ENCODE results near the gene SMU1. TPM values are rescaled to one million over a fixed set of nuclear protein-coding genes. Genes with fewer than 3 reads are reported as not detected.

Gene SMU1
- total and polyA plus RNA-seq, 2 of the 13 experiments (the other 11 are each of a cell fraction or from before 2014, with no cell fraction given), result 12.9 to 36.6 TPM

DNA sequence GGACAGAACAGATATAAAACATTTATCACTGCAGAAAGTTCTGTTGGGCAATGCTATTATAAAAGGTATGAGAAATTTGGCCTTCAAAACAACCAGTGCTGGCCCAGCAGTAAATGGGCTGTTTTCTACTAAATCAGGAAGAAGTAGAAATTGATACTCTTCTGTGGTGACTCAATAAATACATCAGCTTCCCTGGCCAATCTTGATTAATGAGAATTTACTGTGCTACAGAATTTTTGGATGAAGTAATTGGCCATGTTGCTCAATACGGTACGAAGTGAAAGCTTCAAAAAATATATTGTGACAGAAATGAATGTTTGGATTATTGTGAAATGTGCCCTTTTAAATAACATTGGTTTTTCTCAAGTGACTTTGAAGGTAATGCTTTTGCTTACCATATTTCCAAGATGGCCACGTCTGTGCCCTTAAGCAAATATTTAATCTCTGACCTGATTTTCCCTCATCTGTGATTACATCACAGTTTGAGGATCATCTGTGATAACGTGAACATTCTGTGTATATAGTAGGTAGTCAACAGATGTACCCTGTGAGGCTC lies 47.2 kb downstream of the SMU1 start (continued):
- TF ChIP-seq, protein P1, sequence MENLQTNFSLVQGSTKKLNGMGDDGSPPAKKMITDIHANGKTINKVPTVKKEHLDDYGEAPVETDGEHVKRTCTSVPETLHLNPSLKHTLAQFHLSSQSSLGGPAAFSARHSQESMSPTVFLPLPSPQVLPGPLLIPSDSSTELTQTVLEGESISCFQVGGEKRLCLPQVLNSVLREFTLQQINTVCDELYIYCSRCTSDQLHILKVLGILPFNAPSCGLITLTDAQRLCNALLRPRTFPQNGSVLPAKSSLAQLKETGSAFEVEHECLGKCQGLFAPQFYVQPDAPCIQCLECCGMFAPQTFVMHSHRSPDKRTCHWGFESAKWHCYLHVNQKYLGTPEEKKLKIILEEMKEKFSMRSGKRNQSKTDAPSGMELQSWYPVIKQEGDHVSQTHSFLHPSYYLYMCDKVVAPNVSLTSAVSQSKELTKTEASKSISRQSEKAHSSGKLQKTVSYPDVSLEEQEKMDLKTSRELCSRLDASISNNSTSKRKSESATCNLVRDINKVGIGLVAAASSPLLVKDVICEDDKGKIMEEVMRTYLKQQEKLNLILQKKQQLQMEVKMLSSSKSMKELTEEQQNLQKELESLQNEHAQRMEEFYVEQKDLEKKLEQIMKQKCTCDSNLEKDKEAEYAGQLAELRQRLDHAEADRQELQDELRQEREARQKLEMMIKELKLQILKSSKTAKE (CRISPR knock-in tag; IDR thresholded peaks at IDR 0.05; ENCODE audit: borderline replicate concordance), result no peak
- TF ChIP-seq ZNF256 (CRISPR knock-in tag; conservative IDR thresholded peaks at IDR 0.05) (no peak), ZNF569 (CRISPR knock-in tag; IDR thresholded peaks at IDR 0.05; ENCODE audit: borderline replicate concordance) (no peak), POLR2A (IDR thresholded peaks at IDR 0.05; ENCODE audit: insufficient read depth in 1 of 2, low read depth in 2 of 2, low read length in 2 of 2) (no peak; a peak in 1 of 4 replicates), ZFY (CRISPR knock-in tag; IDR thresholded peaks at IDR 0.05) (no peak), CHCHD3 (CRISPR knock-in tag; IDR thresholded peaks at IDR 0.05) (no peak), ZSCAN9 (CRISPR knock-in tag; IDR thresholded peaks at IDR 0.05; ENCODE audit: borderline replicate concordance) (no peak), CBX1 (IDR thresholded peaks at IDR 0.05; ENCODE audit: low read depth) (no peak), ZNF207 (IDR thresholded peaks at IDR 0.05; ENCODE audit: borderline replicate concordance) (no peak), DZIP1 (CRISPR knock-in tag; IDR thresholded peaks at IDR 0.05) (no peak), ZSCAN12 (CRISPR knock-in tag; IDR thresholded peaks at IDR 0.05) (no peak), MBD4 (IDR thresholded peaks at IDR 0.05; ENCODE audit: borderline replicate concordance, low read length) (no peak), ZNF354B (CRISPR knock-in tag; IDR thresholded peaks at IDR 0.05) (no peak), NFE2 (CRISPR knock-in tag; IDR thresholded peaks at IDR 0.05) (no peak), ZBTB14 (CRISPR knock-in tag; IDR thresholded peaks at IDR 0.05) (no peak), MIER3 (CRISPR knock-in tag; IDR thresholded peaks at IDR 0.05; ENCODE audit: borderline replicate concordance) (no peak)
- TF ChIP-seq, protein P2, sequence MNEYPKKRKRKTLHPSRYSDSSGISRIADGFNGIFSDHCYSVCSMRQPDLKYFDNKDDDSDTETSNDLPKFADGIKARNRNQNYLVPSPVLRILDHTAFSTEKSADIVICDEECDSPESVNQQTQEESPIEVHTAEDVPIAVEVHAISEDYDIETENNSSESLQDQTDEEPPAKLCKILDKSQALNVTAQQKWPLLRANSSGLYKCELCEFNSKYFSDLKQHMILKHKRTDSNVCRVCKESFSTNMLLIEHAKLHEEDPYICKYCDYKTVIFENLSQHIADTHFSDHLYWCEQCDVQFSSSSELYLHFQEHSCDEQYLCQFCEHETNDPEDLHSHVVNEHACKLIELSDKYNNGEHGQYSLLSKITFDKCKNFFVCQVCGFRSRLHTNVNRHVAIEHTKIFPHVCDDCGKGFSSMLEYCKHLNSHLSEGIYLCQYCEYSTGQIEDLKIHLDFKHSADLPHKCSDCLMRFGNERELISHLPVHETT (CRISPR knock-in tag; conservative IDR thresholded peaks at IDR 0.05), result no peak
- TF ChIP-seq, protein P3, sequence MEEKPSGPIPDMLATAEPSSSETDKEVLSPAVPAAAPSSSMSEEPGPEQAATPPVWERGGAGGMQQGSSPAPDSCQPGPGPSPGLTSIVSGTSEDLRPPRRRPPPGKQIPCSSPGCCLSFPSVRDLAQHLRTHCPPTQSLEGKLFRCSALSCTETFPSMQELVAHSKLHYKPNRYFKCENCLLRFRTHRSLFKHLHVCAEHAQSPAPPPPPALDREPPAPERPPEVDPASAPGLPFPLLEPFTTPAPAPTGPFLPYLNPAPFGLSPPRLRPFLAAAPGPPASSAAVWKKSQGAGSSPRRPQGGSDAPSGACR (CRISPR knock-in tag; IDR thresholded peaks at IDR 0.05), result no peak
- TF ChIP-seq, protein P4, sequence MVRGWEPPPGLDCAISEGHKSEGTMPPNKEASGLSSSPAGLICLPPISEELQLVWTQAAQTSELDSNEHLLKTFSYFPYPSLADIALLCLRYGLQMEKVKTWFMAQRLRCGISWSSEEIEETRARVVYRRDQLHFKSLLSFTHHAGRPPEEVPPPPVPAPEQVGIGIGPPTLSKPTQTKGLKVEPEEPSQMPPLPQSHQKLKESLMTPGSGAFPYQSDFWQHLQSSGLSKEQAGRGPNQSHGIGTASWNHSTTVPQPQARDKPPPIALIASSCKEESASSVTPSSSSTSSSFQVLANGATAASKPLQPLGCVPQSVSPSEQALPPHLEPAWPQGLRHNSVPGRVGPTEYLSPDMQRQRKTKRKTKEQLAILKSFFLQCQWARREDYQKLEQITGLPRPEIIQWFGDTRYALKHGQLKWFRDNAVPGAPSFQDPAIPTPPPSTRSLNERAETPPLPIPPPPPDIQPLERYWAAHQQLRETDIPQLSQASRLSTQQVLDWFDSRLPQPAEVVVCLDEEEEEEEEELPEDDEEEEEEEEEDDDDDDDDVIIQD (CRISPR knock-in tag; IDR thresholded peaks at IDR 0.05; ENCODE audit: low read depth), result no peak
- TF ChIP-seq, protein P5, sequence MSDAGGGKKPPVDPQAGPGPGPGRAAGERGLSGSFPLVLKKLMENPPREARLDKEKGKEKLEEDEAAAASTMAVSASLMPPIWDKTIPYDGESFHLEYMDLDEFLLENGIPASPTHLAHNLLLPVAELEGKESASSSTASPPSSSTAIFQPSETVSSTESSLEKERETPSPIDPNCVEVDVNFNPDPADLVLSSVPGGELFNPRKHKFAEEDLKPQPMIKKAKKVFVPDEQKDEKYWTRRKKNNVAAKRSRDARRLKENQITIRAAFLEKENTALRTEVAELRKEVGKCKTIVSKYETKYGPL (CRISPR knock-in tag; IDR thresholded peaks at IDR 0.05), result 0 out of 2 replicates have a peak, but pooled peaks have one; percentile 13
